Measurements from ENCODE around the gene FNIP2.

FNIP2 gene

DNA sequence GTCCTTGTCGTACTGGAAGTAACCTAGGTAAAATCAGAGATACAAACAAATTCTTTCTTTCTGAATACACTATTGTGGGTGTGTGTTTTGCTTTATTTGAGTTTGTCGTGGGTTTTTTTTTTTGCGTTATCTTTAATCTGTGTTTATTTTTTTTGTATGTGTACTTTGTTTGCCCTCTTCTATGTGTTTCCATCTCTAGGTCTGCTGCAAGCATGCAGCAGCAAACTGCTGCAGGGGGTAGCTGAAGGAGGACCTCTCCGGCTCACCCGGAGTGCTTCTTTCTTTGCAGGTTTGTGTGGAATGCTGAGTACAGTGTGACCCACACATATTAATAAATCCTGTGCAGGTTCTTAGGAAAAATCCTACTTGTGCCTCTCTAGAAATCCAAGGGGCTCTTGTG lies 64.8 kb downstream of the FNIP2 start:
- H4K20me1 ChIP-seq (ENCODE audit: insufficient read depth): no peaks in the 10 kb centered on the region
- no peaks in the 10 kb centered on the region for H3K36me3 ChIP-seq (ENCODE audit: insufficient read depth)
- H3K79me2 ChIP-seq (ENCODE audit: insufficient read depth, low read depth): no peaks in the 10 kb centered on the region
- no peak overlapping the region for H3K9ac ChIP-seq
- no peak overlapping the region for H3K4me3 ChIP-seq (IDR thresholded peaks at IDR 0.05; ENCODE audit: insufficient read depth, low read depth, low read length)
- no peak overlapping the region for H3K4me2 ChIP-seq
- H3K27ac ChIP-seq: no peak overlapping the region
- H3K27me3 ChIP-seq (ENCODE audit: insufficient read depth, low read depth): no peaks in the 10 kb centered on the region
- TF ChIP-seq, protein P1, sequence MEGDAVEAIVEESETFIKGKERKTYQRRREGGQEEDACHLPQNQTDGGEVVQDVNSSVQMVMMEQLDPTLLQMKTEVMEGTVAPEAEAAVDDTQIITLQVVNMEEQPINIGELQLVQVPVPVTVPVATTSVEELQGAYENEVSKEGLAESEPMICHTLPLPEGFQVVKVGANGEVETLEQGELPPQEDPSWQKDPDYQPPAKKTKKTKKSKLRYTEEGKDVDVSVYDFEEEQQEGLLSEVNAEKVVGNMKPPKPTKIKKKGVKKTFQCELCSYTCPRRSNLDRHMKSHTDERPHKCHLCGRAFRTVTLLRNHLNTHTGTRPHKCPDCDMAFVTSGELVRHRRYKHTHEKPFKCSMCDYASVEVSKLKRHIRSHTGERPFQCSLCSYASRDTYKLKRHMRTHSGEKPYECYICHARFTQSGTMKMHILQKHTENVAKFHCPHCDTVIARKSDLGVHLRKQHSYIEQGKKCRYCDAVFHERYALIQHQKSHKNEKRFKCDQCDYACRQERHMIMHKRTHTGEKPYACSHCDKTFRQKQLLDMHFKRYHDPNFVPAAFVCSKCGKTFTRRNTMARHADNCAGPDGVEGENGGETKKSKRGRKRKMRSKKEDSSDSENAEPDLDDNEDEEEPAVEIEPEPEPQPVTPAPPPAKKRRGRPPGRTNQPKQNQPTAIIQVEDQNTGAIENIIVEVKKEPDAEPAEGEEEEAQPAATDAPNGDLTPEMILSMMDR (conservative IDR thresholded peaks at IDR 0.05; ENCODE audit: low read depth, low read length): no peak
- H2AFZ ChIP-seq (ENCODE audit: low read depth): no peak overlapping the region
- H3K4me1 ChIP-seq (ENCODE audit: low read depth, poor library complexity, severe bottlenecking): peaks cover 17% of the 10 kb centered on the region

DNA sequence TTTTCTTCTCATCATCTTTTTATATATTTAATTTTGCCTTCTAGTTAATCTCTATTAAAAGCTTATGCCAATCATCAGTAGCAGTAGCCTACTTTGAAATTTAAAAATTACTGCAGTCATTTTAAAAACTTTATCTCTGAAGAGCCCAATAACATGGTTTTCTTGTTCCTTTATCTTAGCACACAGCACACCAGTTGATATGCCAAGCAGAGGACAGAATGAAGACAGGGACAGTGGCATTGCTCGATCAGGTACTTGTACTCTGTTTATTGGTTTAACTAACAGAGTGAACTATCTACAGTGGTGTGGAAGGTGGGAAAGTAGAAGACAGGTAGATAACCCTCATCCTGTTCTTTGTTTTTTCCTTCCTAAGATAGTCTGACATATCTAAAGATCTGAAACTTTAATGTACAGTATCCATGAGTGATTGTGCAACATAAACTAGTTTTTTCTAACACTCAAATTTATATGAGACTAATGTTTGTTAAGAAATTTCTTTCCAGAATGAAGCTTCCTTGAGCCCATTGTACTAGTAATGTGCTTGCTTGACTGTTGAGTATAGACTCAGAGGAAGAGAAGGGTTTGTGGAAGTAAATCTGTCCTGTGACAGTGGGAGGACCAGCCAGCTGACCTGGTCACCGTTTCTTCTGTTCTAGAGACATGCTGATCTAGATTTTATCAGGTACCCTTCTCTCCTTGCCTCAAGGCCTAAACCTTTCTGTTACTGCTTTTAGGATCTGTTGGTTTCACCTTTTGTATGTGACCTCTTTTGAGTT lies 66.6 kb downstream of the FNIP2 start:
- Histone ChIP-seq H3K4me3 (IDR thresholded peaks at IDR 0.05; ENCODE audit: insufficient read depth, low read depth, low read length) (no peak overlapping the region), H3K27ac (no peak overlapping the region; the same call in 1 of the 2 replicates), H3K9ac (no peak overlapping the region), H3K4me1 (ENCODE audit: low read depth, poor library complexity, severe bottlenecking) (peaks cover 17% of the 10 kb centered on the region), H3K36me3 (ENCODE audit: insufficient read depth) (no peaks in the 10 kb centered on the region), H4K20me1 (ENCODE audit: insufficient read depth) (no peaks in the 10 kb centered on the region), H3K27me3 (ENCODE audit: insufficient read depth, low read depth) (no peaks in the 10 kb centered on the region), H3K4me2 (0 out of 2 replicates have a peak overlapping the region, but pooled peaks have one; percentile 1), H2AFZ (ENCODE audit: low read depth) (no peak overlapping the region), H3K79me2 (ENCODE audit: insufficient read depth, low read depth) (no peaks in the 10 kb centered on the region)
- TF ChIP-seq, protein P1 (conservative IDR thresholded peaks at IDR 0.05; ENCODE audit: low read depth, low read length): no peak

DNA sequence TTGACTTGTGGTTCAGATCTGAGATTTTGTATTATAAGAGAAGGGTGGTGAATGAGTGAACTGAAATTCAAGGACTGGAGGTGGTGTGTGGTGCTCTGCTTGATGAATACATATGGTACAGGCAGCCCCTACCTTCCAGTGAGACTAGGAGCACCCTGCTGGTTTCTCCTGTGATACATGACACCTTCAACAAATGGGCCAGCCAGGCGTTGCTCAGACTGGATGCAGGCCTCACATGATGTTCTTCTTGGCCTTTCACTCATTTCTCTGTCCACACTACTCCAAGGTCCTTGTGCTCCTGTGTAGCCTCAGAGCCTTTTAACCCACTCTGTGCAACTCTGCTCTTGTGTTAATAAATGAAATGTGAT lies 67.2 kb downstream of the FNIP2 start:
- Histone ChIP-seq H3K4me1 (ENCODE audit: low read depth, poor library complexity, severe bottlenecking) (peaks cover 17% of the 10 kb centered on the region), H4K20me1 (ENCODE audit: insufficient read depth) (no peaks in the 10 kb centered on the region), H3K36me3 (ENCODE audit: insufficient read depth) (no peaks in the 10 kb centered on the region), H2AFZ (ENCODE audit: low read depth) (no peak overlapping the region), H3K4me2 (0 out of 2 replicates have a peak overlapping the region, but pooled peaks have one; percentile 16), H3K79me2 (ENCODE audit: insufficient read depth, low read depth) (no peaks in the 10 kb centered on the region), H3K9ac (no peak overlapping the region), H3K27me3 (ENCODE audit: insufficient read depth, low read depth) (no peaks in the 10 kb centered on the region), H3K4me3 (IDR thresholded peaks at IDR 0.05; ENCODE audit: insufficient read depth, low read depth, low read length) (no peak overlapping the region), H3K27ac (no peak overlapping the region; the same call in 1 of the 2 replicates)
- TF ChIP-seq, protein P1 (conservative IDR thresholded peaks at IDR 0.05; ENCODE audit: low read depth, low read length): no peak

DNA sequence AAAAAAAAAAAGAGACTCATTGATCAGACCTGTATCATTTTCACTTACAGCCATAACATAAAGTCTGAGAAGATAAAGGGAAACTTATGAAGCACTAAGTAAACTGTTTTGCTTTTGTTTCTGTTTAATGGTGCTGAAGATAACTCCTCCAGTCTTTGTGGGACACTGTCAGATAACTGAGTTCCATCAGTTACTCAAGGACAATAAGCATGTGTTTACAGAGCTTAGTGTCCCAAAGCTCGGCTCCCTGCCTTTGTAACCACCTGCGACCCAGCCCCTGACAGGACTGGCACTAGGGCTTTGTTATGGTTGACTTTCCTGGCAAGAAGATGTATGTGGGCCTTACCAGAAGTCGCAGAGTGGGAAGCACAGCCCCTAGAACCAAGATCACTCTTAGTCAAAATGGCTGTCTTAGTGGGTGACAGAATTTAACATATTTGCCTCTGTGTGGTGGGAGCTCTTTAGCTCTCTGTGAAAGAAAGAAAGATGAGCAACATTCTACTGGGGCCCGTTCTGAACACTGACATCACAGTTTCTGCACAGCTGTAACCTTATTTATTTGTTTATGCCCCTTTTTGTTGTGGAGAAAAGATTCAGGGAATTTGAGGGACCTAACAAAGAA lies 68.1 kb downstream of the FNIP2 start:
- no peak overlapping the region for H3K27ac ChIP-seq
- no peak overlapping the region for H3K4me2 ChIP-seq
- TF ChIP-seq, protein P1 (conservative IDR thresholded peaks at IDR 0.05; ENCODE audit: low read depth, low read length): no peak
- H2AFZ ChIP-seq (ENCODE audit: low read depth): no peak overlapping the region
- no peaks in the 10 kb centered on the region for H3K27me3 ChIP-seq (ENCODE audit: insufficient read depth, low read depth)
- H4K20me1 ChIP-seq (ENCODE audit: insufficient read depth): no peaks in the 10 kb centered on the region
- no peak overlapping the region for H3K9ac ChIP-seq
- H3K79me2 ChIP-seq (ENCODE audit: insufficient read depth, low read depth): no peaks in the 10 kb centered on the region
- H3K4me1 ChIP-seq (ENCODE audit: low read depth, poor library complexity, severe bottlenecking): peaks cover 17% of the 10 kb centered on the region
- H3K4me3 ChIP-seq (IDR thresholded peaks at IDR 0.05; ENCODE audit: insufficient read depth, low read depth, low read length): no peak overlapping the region
- no peaks in the 10 kb centered on the region for H3K36me3 ChIP-seq (ENCODE audit: insufficient read depth)

All from KMS-11 (cell line).